NB4 (cell line): ENCODE data around the gene PTCSC3.

ENCODE experiments used
- DNase-seq: peaks from one replicate; pipeline ENCODE4 v3.0.0; 2010; ENCODE audit warnings: low read depth
- H3K4me3 ChIP-seq: one replicate; pipeline ENCODE4 v1.5.1; 2011; ENCODE audit warnings: mild to moderate bottlenecking, low read depth, low read length, moderate library complexity
- MAX ChIP-seq: IDR thresholded peaks from 2 replicates; pipeline ENCODE4 v1.6.1; 2011; ENCODE audit warnings: low read depth, low read length
- MYC ChIP-seq: IDR thresholded peaks from 2 replicates; pipeline ENCODE4 v1.6.1; 2011; ENCODE audit warnings: low read depth, low read length
- POLR2A ChIP-seq: IDR thresholded peaks from 2 replicates; pipeline ENCODE4 v1.6.1; 2011; ENCODE audit warnings: mild to moderate bottlenecking; ENCODE audit not compliant: insufficient read length; ENCODE audit errors: extremely low read depth
- TF ChIP-seq, protein P1 (sequence below): IDR thresholded peaks from one replicate; pipeline ENCODE4 v1.5.1; 2012; ENCODE audit warnings: low read depth, low read length

The PTCSC3 gene

GRCh38 chr14:36192530-36192929 lies 16.0 kb upstream of the PTCSC3 start:
- DNase-seq = no peak
- no peak overlapping the region for H3K4me3 ChIP-seq
- TF ChIP-seq, protein P1, sequence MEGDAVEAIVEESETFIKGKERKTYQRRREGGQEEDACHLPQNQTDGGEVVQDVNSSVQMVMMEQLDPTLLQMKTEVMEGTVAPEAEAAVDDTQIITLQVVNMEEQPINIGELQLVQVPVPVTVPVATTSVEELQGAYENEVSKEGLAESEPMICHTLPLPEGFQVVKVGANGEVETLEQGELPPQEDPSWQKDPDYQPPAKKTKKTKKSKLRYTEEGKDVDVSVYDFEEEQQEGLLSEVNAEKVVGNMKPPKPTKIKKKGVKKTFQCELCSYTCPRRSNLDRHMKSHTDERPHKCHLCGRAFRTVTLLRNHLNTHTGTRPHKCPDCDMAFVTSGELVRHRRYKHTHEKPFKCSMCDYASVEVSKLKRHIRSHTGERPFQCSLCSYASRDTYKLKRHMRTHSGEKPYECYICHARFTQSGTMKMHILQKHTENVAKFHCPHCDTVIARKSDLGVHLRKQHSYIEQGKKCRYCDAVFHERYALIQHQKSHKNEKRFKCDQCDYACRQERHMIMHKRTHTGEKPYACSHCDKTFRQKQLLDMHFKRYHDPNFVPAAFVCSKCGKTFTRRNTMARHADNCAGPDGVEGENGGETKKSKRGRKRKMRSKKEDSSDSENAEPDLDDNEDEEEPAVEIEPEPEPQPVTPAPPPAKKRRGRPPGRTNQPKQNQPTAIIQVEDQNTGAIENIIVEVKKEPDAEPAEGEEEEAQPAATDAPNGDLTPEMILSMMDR = no peak
- no peak for TF ChIP-seq MAX
- no peak for TF ChIP-seq MYC
- no peak for TF ChIP-seq POLR2A

- TF ChIP-seq MYC (no peak), POLR2A (no peak), MAX (no peak)
- TF ChIP-seq, protein P1 = no peak
- DNase-seq = no peak
Observed at GRCh38 chr14:36183402-36183801, 6.9 kb upstream of the PTCSC3 start.

GRCh38 chr14:36181417-36181816 lies 4.9 kb upstream of the PTCSC3 start:
- TF ChIP-seq, protein P1 = no peak
- TF ChIP-seq MYC (no peak), POLR2A (no peak), MAX (no peak)
- no peak overlapping the region for H3K4me3 ChIP-seq
- DNase-seq = no peak

More at GRCh38 chr14:36183402-36183801, 6.9 kb upstream of the PTCSC3 start:
- H3K4me3 ChIP-seq = no peak overlapping the region

GRCh38 chr14:36177489-36177888 lies 967 bp upstream of the PTCSC3 start:
- DNase-seq = no peak
- TF ChIP-seq MYC (no peak), MAX (no peak), POLR2A (no peak)
- TF ChIP-seq, protein P1 = no peak
- H3K4me3 ChIP-seq = no peak overlapping the region

DNA sequence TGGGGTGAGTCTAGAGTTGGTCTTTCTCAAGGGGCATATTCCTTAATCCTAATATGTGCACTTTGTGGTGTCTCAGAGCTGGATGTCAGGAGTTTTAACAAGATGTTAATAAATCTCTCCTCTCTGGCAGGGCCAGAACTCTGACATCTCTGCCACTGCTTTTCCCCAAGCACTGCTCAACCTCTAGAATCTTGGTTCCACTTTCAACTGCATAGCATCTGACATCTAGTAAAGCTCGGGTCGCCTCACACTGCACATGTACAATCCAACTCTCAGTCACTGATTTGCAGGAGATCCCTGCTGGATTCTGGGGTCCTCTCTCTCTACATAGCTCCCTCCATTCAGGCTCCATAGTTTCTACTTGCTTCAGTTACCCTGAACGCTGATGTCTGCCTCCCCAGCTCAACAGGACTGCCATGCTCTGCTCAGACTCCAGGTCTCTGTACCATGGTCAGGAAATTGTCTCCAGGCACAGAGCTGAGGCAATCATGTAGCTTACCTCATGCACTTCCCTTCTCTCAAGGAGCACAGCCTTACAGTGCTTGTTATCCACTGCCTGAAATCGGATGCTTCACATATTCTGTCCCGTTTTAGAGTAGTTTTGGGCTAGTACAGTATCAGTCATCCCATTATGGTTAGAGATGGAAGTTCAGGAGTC lies 1.6 kb downstream of the PTCSC3 start:
- no peak for DNase-seq
- TF ChIP-seq MYC (no peak), MAX (no peak), POLR2A (no peak)
- TF ChIP-seq, protein P1 = no peak
- H3K4me3 ChIP-seq = no peak overlapping the region
